Muscle layer of duodenum (tissue), 2 donors: ENCODE data around the gene PTPRN2.

Experiments
- H3K27ac ChIP-seq: one replicate; pipeline ENCODE4 v1.7.0; 2013; ENCODE audit warnings: mild to moderate bottlenecking, low read length
- H3K27me3 ChIP-seq: one replicate; pipeline ENCODE4 v1.7.0; 2013; ENCODE audit warnings: low read depth, mild to moderate bottlenecking, control low read depth, low read length
- H3K36me3 ChIP-seq, 2 donors: one replicate each; pipeline ENCODE4 v1.7.0; 2013; ENCODE audit warnings: low read length in 2 of 2, control low read depth in 1 of 2, mild to moderate bottlenecking in 1 of 2; ENCODE audit not compliant: insufficient read depth in 2 of 2, control insufficient read depth in 1 of 2
- H3K4me1 ChIP-seq, 2 donors: one replicate each; pipeline ENCODE4 v1.7.0; 2013; ENCODE audit warnings: low read length in 2 of 2, mild to moderate bottlenecking in 2 of 2, control low read depth in 1 of 2, moderate library complexity in 1 of 2; ENCODE audit not compliant: insufficient read depth in 2 of 2, control insufficient read depth in 1 of 2
- H3K4me3 ChIP-seq, 2 donors: one replicate each; pipeline ENCODE4 v1.7.0; 2013; ENCODE audit warnings: low read length in 2 of 2, low read depth in 1 of 2, mild to moderate bottlenecking in 1 of 2
- H3K9me3 ChIP-seq, 2 donors: one replicate each; pipeline ENCODE4 v1.7.0; 2013; ENCODE audit warnings: low read length in 2 of 2, control low read depth in 1 of 2, mild to moderate bottlenecking in 1 of 2; ENCODE audit not compliant: control insufficient read depth in 1 of 2
- donor health status: healthy.

Gene PTPRN2

DNA sequence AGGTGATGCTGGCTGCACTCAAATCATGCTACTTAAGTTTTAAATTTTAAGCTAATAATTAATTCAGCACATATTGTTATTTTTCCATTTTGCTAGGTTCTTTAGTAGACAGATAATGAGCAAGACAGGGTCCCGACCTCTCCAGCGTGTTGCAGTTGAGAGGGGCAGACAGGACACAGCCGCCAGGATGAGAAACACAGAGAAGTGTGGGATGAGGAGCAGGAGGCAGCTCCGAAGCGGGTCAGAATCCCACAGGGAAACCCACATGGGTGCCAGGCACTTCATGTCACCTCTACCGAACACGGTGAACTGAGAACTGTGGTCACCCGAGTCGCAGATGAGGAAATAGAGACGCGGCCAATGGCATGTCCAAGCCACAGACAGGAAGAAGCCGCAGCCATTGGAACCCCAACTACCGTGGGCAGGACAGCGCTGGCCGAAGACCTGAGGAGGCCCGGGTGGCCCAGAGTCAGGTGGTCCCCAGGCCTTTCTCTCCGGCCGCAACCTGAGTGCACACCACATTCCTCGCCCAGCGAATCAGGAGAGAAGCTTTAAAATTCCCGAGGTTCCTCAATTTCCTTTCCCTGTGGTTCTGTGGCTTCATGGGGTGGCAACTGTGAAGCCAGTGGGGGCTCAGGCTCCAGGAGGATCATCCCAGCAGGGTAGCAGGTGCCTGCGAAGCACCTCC, 1037.9 kb downstream of the PTPRN2 start:
- Histone ChIP-seq H3K4me1 (no peaks in the 10 kb centered on the region), H3K36me3 (peaks cover 0 to 23% of the 10 kb centered on the region in 2 donors), H3K4me3 (no peak overlapping the region), H3K27ac (no peak overlapping the region), H3K9me3 (no peaks in the 10 kb centered on the region), H3K27me3 (no peaks in the 10 kb centered on the region)

DNA sequence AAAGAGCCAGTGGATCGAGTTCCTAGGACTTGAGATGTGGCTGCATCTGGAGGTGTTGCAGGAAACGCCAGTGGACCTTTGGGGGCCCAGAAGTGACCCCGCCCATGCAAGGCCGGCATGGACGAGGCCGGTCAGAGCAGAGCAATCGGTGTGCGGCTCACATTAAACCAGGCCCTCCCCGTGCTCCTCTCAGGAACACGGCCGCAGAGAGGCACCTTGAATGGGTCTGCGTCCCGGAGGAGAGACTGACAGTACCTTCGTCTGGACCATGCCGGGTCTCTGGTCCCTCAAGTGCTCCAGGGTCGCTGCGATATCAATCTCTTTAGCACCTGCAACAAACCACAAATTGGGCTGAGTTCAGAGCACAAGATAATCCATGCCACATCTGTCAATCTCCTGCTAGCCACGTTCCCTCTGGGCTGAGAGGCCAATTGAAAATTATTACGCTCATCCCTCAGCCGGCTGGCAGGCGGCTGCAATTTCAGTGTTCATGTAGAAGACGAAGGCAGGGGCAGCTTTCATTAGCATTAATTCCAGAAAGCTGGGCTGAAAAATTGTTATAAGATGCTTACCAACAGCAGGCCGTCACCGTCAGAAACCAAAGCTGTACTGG, 1038.8 kb downstream of the PTPRN2 start:
- H3K4me1 ChIP-seq = no peaks in the 10 kb centered on the region
- H3K27ac ChIP-seq = no peak overlapping the region

GRCh38 chr7:157547611-157548010, 1040.0 kb downstream of the PTPRN2 start:
- Histone ChIP-seq H3K27me3 (no peaks in the 10 kb centered on the region), H3K4me1 (no peaks in the 10 kb centered on the region), H3K4me3 (no peak overlapping the region), H3K27ac (no peak overlapping the region), H3K9me3 (no peaks in the 10 kb centered on the region), H3K36me3 (peaks cover 0 to 23% of the 10 kb centered on the region in 2 donors)

More for the DNA sequence above, 1038.8 kb downstream of the PTPRN2 start:
- Histone ChIP-seq H3K4me3 (no peak overlapping the region), H3K9me3 (no peaks in the 10 kb centered on the region), H3K36me3 (peaks cover 0 to 23% of the 10 kb centered on the region in 2 donors), H3K27me3 (no peaks in the 10 kb centered on the region)

- Histone ChIP-seq H3K36me3 (peaks cover 0 to 23% of the 10 kb centered on the region in 2 donors), H3K27me3 (no peaks in the 10 kb centered on the region), H3K4me3 (no peak overlapping the region), H3K9me3 (no peaks in the 10 kb centered on the region), H3K4me1 (no peaks in the 10 kb centered on the region), H3K27ac (no peak overlapping the region)
These were observed 1040.5 kb downstream of the PTPRN2 start for GRCh38 chr7:157547102-157547501.

- Histone ChIP-seq H3K4me3 (no peak overlapping the region), H3K9me3 (no peaks in the 10 kb centered on the region), H3K4me1 (no peaks in the 10 kb centered on the region), H3K27ac (no peak overlapping the region), H3K27me3 (no peaks in the 10 kb centered on the region), H3K36me3 (peaks cover 0 to 23% of the 10 kb centered on the region in 2 donors)
These were observed 1042.0 kb downstream of the PTPRN2 start for GRCh38 chr7:157545681-157546060.

DNA sequence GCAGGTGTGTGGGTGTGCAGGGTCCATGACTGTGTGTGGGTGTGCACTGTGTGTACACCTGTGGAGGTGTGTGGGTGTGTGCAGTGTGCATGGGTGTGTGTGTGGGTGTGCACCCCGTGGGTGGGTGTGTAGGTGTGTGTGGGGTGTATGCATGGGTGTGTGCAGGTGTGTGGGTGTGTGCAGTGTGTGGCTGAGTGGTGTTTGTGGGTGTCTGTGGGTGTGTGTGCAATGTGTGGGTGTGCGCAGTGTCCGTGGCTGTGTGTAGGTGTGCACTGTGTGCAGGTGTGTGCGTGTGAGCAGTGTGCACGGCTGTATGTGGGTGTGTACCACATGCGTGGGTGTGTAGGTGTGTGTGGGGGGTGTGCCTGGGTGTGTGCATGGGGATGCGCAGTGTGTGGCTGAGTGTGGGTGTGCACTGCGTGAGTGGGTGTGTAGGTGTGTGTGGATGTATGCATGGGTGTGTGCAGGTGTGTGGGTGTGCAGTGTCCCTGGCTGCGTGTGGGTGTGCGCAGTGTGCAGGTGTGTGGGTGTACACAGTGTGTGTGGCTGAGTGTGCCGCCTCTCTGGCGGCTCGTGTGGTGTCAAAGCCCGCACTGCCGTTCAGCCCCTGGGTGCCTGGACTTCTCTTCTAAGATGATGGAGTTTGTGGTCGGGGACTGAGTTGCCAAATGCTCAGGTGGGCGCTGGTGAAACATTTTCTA, 1042.5 kb downstream of the PTPRN2 start:
- H3K36me3 ChIP-seq = peaks cover 0 to 23% of the 10 kb centered on the region in 2 donors
- no peak overlapping the region for H3K4me3 ChIP-seq
- no peak overlapping the region for H3K27ac ChIP-seq
- H3K4me1 ChIP-seq = no peaks in the 10 kb centered on the region
- no peaks in the 10 kb centered on the region for H3K27me3 ChIP-seq
- H3K9me3 ChIP-seq = no peaks in the 10 kb centered on the region

- no peaks in the 10 kb centered on the region for H3K4me1 ChIP-seq
- peaks cover 0 to 23% of the 10 kb centered on the region in 2 donors for H3K36me3 ChIP-seq
- H3K9me3 ChIP-seq = no peaks in the 10 kb centered on the region
- no peaks in the 10 kb centered on the region for H3K27me3 ChIP-seq
- no peak overlapping the region for H3K27ac ChIP-seq
- H3K4me3 ChIP-seq = no peak overlapping the region
These were observed 1043.4 kb downstream of the PTPRN2 start for GRCh38 chr7:157544226-157544625.

DNA sequence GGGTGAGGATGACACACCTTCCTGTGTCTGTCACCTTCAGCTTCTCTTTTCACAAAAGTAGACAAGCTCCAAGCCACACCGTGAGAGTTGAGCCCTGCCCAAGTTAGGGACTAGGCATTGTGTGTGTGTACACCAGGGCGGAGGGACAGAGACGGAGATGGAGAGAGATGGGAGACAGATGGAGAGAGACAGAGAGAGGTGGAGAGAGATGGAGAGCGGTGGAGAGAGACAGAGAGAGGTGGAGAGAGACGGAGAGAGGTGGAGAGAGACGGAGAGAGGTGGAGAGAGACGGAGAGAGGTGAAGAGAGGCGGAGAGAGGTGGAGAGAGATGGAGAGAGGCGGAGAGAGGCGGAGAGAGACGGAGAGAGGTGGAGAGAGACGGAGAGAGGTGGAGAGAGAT, 1043.8 kb downstream of the PTPRN2 start:
- H3K4me1 ChIP-seq = no peaks in the 10 kb centered on the region
- H3K27ac ChIP-seq = no peak overlapping the region
- H3K9me3 ChIP-seq = no peaks in the 10 kb centered on the region
- H3K36me3 ChIP-seq = peaks cover 0 to 21% of the 10 kb centered on the region in 2 donors
- no peak overlapping the region for H3K4me3 ChIP-seq
- no peaks in the 10 kb centered on the region for H3K27me3 ChIP-seq

DNA sequence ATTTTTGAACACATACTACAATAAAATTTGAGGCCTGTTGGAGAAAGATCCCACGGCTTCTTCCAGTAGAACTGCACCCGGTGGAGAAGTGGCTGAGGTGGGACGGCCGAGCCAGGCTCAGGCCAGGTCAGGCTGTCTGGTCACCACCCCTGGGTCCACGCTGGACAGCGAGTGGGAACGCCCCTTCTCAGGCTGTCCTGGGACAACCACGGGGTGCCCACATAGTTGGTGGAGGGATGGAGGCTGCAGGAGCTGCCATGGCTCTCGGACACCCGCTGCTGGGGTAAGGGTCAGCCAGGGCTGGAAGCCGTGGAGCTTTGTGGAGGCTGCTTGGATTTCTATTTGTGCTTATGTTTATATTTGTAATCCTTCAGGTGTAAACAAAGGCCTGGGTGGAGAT, 1044.3 kb downstream of the PTPRN2 start:
- Histone ChIP-seq H3K9me3 (no peaks in the 10 kb centered on the region), H3K27ac (no peak overlapping the region), H3K4me1 (no peaks in the 10 kb centered on the region), H3K4me3 (no peak overlapping the region), H3K36me3 (peaks cover 0 to 16% of the 10 kb centered on the region in 2 donors), H3K27me3 (no peaks in the 10 kb centered on the region)

- Histone ChIP-seq H3K9me3 (no peaks in the 10 kb centered on the region), H3K4me1 (no peaks in the 10 kb centered on the region), H3K36me3 (peaks cover 0 to 7% of the 10 kb centered on the region in 2 donors), H3K4me3 (no peak overlapping the region), H3K27ac (no peak overlapping the region), H3K27me3 (no peaks in the 10 kb centered on the region)
These were observed 1045.3 kb downstream of the PTPRN2 start for GRCh38 chr7:157542068-157543021.
